Choroid plexus epithelial cell (primary cell): ENCODE measurements around the gene SLC34A3.

ENCODE experiments used
- DNase-seq: peaks from one replicate; pipeline ENCODE4 v3.0.0-alpha.2; 2010; ENCODE audit warnings: low read depth
- H3K4me3 ChIP-seq: 2 replicates; pipeline ENCODE4 v1.5.1; 2011; ENCODE audit warnings: low read depth, mild to moderate bottlenecking, control low read depth, low read length, moderate library complexity
- CTCF ChIP-seq: conservative IDR thresholded peaks from 2 replicates; pipeline ENCODE4 v1.5.1; 2011; ENCODE audit warnings: low read depth, mild to moderate bottlenecking, control low read depth, inconsistent platforms, low read length, moderate library complexity

The SLC34A3 gene

GRCh38 chr9:137232101-137232500 lies 1.4 kb downstream of the SLC34A3 start:
- TF ChIP-seq CTCF, result no peak
- H3K4me3 ChIP-seq, result no peak overlapping the region
- no peak for DNase-seq

GRCh38 chr9:137232510-137232909 lies 1.8 kb downstream of the SLC34A3 start:
- TF ChIP-seq CTCF, result no peak
- no peak overlapping the region for H3K4me3 ChIP-seq

GRCh38 chr9:137233143-137233980 lies 2.7 kb downstream of the SLC34A3 start:
- no peak for TF ChIP-seq CTCF
- DNase-seq, result no peak

More at GRCh38 chr9:137232510-137232909, 1.8 kb downstream of the SLC34A3 start:
- no peak for DNase-seq

DNA sequence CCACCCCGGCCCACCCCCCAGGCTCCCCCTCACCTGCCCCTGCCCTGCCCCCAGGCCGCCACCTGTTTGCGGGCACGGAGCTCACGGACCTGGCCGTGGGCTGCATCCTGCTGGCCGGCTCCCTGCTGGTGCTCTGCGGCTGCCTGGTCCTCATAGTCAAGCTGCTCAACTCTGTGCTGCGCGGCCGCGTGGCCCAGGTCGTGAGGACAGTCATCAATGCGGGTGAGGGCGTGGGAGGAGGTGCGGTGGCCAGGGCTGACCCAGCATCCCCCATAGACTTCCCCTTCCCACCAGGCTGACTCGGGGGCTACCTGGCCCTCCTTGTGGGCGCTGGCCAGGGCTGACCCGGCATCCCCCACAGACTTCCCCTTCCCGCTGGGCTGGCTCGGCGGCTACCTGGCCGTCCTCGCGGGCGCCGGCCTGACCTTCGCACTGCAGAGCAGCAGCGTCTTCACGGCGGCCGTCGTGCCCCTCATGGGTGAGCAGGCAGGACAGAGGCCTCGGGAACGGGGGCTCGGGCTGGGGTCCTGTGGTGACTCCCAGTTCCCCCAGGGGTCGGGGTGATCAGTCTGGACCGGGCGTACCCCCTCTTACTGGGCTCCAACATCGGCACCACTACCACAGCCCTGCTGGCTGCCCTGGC lies 3.5 kb downstream of the SLC34A3 start:
- DNase-seq, result no peak
- no peak for TF ChIP-seq CTCF
- H3K4me3 ChIP-seq, result no peak overlapping the region

More at GRCh38 chr9:137233143-137233980, 2.7 kb downstream of the SLC34A3 start:
- H3K4me3 ChIP-seq, result no peak overlapping the region

DNA sequence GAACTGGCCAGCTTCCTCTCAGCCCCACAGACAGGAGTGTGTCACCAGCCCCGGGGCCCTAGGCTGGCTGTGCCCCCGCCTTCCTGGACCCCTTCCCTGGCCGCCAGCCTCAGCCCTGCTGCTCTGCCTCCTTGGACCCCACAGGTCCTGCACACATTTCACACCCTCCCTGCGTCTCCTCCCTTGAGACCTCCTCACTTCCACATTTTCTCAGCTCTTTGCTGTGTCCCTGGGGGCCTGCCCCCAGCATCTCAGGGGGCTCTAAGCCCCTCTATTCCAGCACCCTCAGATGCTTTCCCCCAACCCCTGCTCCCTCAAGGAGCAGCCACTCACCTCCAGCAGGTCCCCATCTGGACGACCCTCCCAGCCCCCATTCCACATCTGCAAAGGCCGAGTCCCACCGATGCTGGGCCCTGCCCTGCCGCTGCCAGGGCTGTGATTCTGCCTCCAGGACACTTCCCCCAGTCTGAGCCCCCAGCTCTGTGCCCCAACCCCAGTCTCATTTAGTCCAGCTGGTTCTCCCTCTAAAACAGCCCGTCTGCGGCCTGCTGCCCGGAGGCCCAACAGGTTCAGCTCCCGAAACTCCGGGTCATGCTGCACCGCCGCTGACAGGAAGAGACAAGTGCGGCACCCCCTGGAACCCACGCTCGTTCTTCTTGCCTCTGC lies 4.2 kb downstream of the SLC34A3 start:
- TF ChIP-seq CTCF, result no peak
- no peak for DNase-seq
- H3K4me3 ChIP-seq, result no peak overlapping the region

DNA sequence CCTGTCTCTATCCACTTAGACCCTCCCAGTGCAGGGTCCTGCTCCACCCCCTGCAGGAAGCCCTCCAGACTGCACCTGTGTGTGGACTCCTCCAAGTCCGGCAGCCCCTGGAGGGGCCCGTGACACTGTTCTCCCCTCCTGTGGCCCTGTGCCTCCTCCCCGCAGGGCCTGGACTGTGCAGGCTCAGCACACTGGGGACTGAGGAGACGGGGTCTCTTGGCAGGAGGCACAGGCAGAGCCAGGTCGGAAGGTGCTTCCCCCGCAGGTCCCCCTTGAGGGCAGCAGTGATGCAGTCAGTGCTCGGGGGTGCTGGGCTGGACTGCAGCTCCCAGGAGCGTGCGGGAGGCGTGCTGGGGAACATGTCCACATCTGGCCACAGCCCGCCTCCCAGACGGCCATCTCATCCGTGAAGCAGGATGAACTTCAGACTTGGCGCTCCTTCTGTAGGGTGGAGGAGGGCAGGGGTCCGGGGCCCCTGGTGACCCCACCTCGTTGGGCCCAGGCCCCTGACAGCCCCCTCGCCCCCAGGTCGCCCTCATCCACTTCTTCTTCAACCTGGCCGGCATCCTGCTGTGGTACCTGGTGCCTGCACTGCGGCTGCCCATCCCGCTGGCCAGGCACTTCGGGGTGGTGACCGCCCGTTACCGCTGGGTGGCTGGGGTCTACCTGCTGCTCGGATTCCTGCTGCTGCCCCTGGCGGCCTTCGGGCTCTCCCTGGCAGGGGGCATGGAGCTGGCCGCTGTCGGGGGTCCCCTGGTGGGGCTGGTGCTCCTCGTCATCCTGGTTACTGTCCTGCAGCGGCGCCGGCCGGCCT lies 4.9 kb downstream of the SLC34A3 start:
- H3K4me3 ChIP-seq, result no peak overlapping the region
- no peak for TF ChIP-seq CTCF

More for the DNA sequence above, 4.9 kb downstream of the SLC34A3 start:
- no peak for DNase-seq
